C4-2B (cell line): ENCODE data around the gene FIG4.
"Not testable (repeated sequence)": the region's sequence is repeated elsewhere in the genome, so short reads cannot be mapped to it uniquely, and the experiment has no call there.

Experiments used
- H3K27ac ChIP-seq: fragments of 450-650 bp; 2 replicates; pipeline ENCODE4 v1.5.1; 2017
- ZFX ChIP-seq: fragments of 450-650 bp; IDR thresholded peaks from 2 replicates; pipeline ENCODE4 v1.6.1; 2017
- TF ChIP-seq, protein P1 (sequence below): fragments of 450-650 bp; conservative IDR thresholded peaks from 2 replicates; pipeline ENCODE4 v1.5.1; 2017; ENCODE audit warnings: mild to moderate bottlenecking

Gene FIG4

DNA sequence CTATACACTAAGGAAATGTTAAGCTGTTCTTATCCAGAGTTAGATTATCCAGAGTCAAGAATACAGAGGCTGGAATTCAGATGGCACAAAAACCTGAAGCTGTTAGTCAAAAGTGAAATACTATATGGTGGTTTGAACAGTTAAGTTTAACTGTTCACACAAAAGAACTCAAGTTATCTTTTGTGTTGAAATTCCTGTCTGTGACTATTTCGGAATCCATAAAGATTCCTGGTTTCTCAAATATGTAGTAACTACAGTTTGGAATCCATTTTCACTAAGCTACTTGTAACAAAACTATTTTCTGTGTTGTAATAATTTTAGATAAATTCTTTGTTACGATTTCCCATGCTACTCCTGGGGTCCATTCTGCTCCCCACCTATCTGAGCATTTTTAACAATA lies 24.5 kb downstream of the FIG4 start:
- no peak for TF ChIP-seq ZFX
- TF ChIP-seq, protein P1, sequence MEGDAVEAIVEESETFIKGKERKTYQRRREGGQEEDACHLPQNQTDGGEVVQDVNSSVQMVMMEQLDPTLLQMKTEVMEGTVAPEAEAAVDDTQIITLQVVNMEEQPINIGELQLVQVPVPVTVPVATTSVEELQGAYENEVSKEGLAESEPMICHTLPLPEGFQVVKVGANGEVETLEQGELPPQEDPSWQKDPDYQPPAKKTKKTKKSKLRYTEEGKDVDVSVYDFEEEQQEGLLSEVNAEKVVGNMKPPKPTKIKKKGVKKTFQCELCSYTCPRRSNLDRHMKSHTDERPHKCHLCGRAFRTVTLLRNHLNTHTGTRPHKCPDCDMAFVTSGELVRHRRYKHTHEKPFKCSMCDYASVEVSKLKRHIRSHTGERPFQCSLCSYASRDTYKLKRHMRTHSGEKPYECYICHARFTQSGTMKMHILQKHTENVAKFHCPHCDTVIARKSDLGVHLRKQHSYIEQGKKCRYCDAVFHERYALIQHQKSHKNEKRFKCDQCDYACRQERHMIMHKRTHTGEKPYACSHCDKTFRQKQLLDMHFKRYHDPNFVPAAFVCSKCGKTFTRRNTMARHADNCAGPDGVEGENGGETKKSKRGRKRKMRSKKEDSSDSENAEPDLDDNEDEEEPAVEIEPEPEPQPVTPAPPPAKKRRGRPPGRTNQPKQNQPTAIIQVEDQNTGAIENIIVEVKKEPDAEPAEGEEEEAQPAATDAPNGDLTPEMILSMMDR = no peak

GRCh38 chr6:109717971-109718370 lies 26.9 kb downstream of the FIG4 start:
- no peak overlapping the region for H3K27ac ChIP-seq
- no peak for TF ChIP-seq ZFX
- TF ChIP-seq, protein P1 = no peak

More for the DNA sequence above, 24.5 kb downstream of the FIG4 start:
- H3K27ac ChIP-seq = no peak overlapping the region

- H3K27ac ChIP-seq = no peak overlapping the region
- no peak for TF ChIP-seq ZFX
These were observed 27.9 kb downstream of the FIG4 start for GRCh38 chr6:109718991-109719390.

GRCh38 chr6:109720311-109720710 lies 29.2 kb downstream of the FIG4 start:
- H3K27ac ChIP-seq = no peak overlapping the region
- TF ChIP-seq ZFX = no peak
- TF ChIP-seq, protein P1 = no peak

DNA sequence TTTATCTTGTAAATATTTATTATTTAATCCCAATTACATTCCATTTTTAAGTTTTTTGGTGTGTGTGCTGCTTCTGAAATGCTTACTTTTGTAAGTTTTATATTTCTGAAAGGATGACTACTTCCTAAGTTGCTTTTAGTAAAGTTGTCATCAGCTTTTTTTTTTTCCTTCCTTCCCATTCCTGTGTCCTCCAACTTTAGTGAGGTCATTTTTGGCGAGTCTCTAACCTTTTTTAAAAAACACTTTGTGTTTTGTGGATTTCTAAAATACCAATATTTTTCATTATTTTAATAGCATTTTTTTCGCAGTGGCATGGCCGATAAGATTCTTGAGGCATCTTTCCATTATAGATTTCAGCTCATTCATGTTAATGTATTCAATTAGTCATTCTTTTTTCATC lies 30.9 kb downstream of the FIG4 start:
- no peak overlapping the region for H3K27ac ChIP-seq
- TF ChIP-seq, protein P1 = no peak
- TF ChIP-seq ZFX = no peak

- no peak overlapping the region for H3K27ac ChIP-seq
- no peak for TF ChIP-seq ZFX
- TF ChIP-seq, protein P1 = no peak
These were observed 31.6 kb downstream of the FIG4 start for GRCh38 chr6:109722564-109723254.

- H3K27ac ChIP-seq = not testable (repeated sequence)
These were observed 34.2 kb downstream of the FIG4 start for GRCh38 chr6:109725250-109725649.

DNA sequence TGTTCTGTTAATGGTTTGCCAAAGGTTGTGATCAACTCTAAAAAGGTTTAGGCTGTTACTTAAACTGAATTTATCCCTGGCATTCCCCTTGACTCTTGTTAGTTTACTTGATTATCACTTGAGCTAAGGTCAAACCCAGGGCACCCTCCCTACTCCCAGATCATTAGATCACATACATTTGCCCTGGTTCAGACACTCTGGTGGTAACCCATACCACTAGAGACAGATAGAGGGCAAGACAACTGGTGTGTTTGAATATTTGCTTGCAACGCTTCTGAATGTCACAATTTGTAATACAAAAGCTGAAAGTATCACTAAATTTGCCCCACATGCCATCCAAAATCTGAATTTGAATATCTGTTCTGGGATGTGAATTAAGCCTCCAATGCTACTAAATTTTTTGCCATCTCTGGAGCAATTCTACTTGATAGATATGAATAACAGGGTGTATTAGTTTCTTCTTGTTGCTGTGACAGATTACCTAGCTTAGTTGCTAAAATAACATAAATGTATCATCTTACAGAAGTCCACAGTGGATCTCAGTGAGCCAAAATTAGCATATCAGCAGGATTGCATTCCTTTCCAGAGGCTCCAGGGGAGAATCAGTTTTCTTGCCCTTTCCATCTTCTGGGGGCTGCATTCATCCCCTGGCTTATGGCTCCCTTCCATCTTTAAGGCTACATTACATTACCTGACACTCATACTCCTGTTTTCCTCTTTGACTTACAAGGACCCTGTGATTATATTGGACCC lies 45.4 kb downstream of the FIG4 start:
- no peak overlapping the region for H3K27ac ChIP-seq
- no peak for TF ChIP-seq ZFX
- TF ChIP-seq, protein P1 = no peak
